GM19099 (cell line): Measurements from ENCODE around the gene GOLGA2.

Experiments
- POLR2A ChIP-seq: IDR thresholded peaks from 3 replicates; pipeline ENCODE4 v1.6.1; 2011; ENCODE audit warnings: low read depth; ENCODE audit not compliant: insufficient read length; ENCODE audit errors: extremely low read depth

The GOLGA2 gene

DNA sequence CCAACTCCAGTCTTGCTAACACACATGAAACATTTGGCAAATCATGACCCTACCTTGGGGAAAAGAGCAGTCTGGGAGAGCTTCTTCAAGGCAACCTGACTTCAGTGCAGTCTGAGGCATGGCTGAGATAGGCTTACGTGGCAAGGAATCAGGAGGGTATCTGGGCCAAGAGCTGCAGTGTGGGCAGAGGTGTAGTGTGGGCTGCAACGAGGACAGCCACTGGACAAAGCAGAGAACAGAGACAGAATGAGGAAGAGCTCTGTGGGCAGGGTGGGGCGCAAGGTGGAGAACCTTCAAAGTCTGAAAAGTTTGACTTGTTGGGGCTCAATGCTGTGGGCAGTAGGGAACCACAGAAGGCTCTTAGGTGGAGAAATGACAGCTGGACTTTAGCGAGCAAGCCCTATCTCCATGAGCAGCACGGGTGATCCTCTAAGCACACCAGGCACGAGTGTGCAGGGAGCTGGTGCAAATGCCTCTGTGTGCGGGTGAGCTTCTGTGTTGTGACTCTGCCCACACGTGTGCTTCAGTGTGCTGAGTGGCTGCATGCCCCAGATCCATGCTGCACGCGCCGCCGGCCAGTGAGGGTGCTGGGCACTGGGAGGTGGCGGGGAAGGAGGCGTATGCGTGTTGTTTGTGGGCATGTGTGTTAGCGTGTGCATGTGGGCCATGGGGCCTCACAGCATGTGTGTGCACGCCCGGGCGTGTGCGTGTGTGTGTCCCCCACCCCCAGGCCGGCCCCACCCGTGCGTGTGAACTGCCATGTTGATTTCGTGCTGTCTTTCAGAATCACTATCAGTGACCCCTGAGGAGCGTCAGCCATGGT lies 23.3 kb downstream of the GOLGA2 start:
- TF ChIP-seq POLR2A = no peak

DNA sequence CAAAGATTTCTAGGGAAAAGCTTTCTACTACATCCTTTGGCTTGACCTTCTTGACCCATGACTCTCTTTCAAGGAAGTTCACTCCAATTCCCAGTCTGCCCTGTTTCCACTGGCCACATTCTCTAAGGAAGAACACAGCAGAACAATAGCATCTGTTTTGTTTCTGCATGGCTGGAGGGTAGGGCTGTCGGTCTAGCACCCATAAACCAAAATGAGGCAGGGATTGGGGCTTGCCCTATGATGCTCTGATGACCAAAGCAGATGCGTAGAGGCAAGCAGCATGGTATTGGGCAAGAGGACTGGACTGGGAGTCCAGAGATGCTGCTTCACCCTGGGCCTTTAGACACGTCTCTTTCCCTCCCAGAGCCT lies 24.1 kb downstream of the GOLGA2 start:
- no peak for TF ChIP-seq POLR2A

DNA sequence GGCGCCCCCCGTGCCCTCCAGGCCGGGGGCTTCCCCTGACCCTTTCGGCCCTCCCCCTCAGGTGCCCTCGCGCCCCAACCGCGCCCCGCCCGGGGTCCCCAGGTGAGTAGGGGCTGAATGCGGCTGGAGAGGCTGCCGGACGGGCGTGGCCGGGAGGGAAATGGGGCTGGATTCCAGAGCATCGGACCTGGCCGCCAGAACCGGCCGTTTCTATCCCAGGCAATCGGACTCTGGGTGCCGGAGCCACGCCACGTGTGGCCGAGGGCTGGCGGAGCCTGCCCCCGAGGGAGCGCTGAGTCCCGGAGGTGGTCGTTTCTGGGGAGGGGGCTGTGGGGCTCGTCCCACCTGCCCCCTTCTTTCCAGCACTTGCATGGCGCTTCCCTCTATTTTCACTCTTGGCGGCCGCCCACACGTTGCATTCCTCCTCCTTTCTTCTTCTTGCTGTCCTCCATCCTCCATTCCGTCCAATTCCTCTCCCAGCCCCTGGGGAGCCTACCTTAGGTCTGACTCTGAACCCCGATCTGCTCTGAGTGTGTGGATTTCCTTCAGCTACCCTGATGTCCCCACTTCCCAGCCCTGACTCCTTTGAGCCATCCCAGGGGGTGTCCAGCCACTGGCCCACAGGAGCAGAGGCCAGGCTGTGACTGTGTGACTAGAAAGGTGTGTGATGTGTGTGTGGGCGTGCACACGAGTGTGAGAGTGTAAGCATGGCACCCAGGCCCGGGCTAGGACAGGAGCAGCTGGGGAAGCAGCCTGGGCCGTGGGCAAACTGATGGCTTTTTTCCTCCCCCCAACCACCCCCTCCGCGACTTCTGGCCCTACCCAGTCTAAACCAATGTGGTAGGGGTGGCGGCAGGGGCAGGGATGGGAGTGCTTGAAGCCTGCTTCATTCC lies 24.7 kb downstream of the GOLGA2 start:
- TF ChIP-seq POLR2A = no peak

DNA sequence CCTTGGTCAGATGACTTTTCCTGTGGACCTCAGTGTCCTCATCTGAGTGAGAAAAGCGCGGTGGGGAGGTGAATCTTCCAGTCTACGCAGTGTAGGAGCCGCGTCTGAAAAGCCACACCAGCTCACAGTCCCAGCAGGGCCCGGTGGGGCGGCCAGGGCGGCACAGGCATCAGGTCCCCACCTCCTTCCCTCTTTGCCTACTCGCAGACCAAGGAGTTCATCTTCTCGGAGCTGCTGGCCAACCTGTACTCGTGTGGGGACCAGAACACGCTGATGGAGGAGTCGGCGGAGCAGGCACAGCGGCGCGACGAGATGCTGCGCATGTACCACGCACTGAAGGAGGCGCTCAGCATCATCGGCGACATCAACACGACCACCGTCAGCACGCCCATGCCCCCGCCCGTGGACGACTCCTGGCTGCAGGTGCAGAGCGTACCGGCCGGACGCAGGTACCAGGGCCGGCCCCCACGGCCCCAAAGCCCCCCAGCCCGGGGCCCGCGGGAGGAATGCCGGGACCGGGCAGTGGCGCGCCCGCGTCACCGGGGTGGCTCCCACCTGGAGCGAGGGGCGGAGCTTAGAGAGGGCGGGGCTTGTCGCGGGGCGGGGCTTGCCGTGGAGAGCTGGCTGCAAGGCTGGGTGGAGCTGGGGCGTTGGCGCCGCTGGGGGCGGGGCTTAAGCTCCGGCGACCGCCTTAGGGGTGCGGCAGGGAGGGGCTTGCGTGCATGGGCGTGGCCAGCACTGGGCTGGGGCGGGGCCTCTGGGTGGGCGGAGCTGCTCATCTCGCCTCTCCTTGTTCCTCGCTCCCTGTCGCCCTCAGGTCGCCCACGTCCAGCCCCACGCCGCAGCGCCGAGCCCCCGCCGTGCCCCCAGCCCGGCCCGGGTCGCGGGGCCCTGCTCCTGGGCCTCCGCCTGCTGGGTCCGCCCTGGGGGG lies 25.6 kb downstream of the GOLGA2 start:
- TF ChIP-seq POLR2A = no peak

DNA sequence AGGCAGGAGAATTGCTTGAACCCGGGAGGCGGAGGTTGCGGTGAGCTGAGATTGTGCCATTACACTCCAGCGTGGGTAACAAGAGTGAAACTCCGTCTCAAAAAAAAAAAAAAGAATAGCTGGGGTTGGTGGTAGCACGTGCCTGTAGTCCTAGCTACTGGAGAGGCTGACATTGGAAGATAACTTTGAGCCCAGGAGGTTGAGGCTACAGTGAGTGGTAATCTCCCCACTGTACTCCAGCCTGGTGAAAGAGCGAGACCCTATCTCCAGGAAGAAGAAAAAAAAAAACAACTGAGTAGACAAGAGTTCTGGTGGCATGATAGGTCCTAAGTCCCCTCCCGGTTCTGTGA lies 26.3 kb downstream of the GOLGA2 start:
- no peak for TF ChIP-seq POLR2A

DNA sequence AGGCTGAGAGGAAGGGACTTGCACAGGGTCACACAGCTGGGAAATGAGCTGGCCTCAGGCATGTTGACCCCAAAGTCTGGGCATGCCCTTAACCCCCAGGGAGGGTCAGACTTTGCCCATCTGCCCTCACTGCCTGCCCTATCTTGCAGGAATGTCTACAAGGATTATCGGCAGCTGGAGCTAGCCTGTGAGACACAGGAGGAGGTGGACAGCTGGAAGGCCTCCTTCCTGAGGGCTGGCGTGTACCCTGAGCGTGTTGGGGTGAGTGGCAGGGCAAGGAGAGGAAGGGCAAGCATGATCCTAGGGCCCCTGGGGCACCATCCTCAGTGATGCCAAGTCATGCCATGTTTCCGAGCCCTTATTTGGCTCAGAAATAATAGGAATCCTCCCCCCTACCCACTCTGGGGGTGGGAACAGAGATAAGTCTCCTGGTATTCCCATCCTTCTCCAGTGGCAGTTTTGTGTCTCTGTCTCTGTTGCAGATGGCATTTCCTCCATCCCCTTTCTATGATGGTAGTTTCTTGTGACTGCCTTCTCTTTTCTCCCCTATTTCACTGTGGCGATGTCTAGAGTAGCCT lies 28.5 kb downstream of the GOLGA2 start:
- TF ChIP-seq POLR2A = no peak

DNA sequence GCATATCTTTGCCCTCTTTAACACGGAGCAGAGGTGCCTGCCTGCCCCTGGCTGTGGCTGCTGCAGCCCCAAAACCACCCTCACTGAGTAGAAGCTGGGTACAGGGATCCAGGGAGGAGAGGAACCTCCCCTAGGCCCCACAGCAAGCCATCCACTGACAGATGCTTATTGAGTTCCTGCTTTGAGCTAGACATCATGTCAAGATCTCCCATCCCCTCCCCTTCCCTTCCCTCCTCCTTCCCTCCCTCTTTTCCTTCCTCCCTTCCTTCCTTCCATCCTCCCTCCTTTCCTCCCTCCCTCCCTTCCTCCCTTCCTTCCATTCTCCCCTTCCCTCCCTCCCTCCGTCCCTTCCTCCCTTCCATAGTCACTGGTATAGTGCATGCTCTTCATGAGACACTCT lies 29.3 kb downstream of the GOLGA2 start:
- TF ChIP-seq POLR2A = no peak

DNA sequence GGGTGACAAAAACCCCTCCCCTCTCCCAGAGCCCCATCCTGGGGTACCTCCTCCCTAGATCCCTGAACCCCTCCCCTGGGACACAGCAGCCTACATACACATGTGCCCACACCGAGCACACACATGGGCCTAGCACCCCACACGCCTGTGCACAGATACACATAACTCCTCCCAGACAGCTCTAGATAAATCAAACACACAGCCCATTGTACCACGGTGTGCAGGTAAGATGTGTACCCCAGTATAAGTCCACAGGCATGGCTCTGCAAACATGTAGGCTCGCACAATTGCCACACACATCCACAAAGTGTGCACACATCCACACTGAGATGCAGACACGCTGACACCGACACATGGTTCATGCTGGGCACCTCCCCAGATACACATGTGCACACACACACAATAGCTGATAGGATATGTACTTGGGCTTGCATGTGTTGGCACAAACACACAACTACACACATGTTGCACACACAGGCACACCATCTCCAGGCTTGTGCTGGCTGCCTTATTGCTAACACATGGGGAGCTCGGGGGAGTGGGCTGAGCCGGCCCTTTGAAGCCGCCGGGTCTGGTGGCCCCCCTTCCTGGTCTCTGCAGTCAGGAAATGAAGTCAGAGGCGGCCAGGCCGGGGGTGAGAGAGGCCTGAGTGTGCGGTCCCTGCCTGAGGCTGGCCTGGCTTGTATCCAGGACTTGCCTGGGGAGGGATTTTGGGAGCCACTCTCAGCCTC lies 30.2 kb downstream of the GOLGA2 start:
- TF ChIP-seq POLR2A = no peak

DNA sequence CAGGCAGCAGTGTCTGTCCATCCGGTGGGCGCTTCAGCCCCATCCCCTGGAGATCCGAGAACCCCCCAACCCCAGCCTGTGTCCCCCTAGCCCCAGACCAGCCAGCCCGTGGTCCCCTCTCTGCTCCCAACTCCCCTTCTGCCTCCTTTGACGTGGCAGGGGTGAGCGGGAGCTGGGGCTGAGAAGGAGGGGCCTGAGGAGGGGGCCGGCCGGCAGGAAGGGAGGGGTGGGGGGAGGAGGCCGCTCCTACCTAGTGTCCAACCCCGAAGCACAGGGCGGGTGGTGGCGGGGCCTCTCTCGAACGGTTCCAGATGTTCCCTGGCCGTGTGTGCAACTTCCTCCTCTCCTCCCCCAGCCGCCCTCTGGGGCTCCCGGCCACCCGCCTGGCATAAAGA lies 31.0 kb downstream of the GOLGA2 start:
- no peak for TF ChIP-seq POLR2A

DNA sequence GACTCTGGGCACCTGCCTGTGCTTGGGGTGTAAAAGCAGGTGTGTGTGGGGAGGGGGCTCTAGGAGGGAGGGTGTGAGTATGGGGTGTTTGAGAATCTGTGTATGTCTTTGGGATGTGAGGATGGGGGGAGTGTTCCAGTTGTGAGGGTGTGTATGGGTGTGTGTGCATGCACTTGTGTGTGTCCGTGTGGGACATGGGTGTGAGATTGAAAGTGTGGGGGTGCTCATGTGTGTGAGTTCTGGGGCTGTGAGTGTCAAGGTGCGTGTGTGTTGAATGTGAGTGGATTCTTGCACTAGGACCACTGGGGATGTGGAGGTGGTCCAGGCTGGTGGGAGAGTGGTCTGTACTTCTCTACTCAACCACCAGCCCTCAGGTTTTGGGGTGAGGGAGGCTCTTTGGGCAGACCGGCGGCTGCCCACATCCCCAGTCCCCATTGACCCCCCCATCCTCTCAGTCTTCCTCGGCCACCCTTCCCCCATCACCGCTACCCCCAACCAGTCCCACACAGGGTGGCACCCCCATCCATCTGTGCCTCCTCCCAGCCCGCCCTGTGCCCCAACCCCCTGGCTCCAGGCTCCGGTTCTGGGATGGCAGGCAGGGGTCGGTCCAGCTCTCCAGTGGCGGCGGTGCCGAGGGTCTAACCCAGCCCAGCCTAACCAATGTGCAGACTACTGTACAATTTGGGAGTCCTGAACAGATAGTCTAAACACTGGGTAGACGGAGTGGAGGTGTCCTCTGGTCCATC lies 31.5 kb downstream of the GOLGA2 start:
- TF ChIP-seq POLR2A = no peak

DNA sequence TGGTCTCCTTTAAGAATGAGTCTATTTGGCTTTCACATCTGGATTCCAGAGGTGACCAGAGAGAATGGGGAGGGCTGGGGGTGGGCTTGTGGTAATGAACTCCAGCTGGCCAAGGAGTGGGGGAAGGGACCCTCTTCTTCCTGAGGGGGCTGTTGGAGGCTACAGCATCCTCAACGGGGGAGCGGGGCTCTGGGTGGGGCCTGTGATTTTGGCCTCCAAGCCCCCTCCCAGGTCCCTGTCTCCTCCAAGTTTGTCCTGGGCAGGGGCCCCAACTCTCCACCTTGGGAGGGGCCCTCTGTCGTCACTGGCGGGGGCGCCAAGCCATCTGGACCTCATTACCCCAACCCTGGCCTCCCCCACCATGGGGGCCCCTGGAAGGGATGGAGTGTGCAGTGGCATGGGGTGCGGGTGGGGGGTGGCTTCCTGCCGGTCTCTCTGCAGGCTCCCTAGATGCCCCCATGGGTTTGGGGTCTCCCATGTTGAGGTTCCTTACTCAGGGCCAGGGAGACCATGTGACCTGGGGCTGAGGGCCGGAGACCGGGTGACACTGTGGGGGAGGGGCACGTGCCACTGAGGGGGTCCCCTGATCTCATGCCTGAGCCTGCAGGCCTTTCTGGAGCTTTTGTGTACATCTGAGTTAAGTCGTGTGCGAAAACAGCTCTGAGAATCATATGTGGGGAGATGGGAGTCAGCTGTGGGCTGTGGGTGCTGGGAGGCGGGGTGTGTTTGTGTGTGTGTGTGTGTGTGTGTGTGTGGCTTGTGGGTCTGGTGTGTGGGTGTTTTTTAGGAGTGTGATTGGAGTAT lies 32.4 kb downstream of the GOLGA2 start:
- no peak for TF ChIP-seq POLR2A

DNA sequence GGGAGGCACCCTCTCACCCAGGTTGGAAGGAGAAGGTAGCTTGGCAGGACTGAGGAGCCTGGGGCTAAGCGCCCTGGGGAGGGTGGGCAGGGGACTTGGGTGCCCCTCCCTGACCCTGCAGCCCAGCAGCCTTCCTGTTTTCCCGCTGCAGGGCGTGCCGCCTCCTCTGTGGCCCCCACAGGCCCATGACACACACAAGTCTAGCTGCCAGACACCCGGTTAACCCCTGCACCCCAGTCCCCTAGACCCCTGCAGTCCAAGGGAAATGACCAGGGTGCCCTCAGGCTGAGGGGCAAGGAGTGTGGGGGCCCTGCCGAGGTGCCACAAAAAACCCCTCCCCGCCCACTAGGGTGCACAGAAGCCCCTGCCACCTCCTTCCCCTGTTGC lies 33.0 kb downstream of the GOLGA2 start:
- no peak for TF ChIP-seq POLR2A

DNA sequence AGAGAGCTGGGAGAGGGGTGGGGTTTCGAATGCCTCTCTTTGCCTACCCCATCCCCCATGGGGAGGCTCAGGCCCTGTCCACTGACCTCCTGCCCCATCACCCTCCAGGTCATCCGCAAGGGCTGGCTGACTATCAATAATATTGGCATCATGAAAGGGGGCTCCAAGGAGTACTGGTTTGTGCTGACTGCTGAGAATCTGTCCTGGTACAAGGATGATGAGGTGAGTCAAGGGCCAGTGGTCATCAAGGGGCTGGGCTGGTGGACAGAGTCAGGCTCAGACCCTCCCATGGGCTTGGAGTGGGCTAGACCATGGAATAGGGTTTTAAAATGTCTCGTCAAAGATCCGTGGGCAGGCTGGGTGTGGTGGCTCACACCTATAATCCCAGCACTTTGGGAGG lies 33.7 kb downstream of the GOLGA2 start:
- no peak for TF ChIP-seq POLR2A

DNA sequence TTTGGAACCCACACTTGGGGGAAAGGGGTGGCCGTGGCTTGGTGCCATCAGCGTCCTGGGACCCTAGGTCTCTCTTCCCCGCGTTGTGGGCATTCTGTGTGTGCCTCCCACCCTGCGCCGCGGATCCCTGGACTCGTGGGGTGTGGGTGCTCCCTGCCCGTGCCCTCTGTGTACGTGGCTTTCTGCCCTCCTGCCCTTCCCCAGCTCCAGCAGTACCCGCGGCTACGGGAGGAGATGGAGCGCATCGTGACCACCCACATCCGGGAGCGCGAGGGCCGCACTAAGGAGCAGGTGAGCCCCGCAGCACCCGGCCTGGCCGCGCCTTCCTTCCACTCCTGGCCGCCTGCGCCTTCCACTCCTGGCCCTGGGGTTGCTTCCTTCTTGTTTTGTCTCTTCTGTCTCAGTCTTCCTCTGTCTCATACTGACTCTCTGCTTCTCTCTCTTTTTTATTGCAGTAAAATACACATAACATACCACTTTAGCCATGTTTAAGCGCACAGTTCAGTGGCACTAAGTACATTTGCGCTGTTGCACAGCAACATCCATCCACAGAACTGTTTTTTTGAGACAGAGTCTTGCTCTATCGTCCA lies 41.9 kb downstream of the GOLGA2 start:
- no peak for TF ChIP-seq POLR2A
